ENCODE measurements around the gene IQCH. TPM values are rescaled to one million over a fixed set of nuclear protein-coding genes. Genes with fewer than 3 reads are reported as not detected.

The IQCH gene
- total RNA-seq, 2 donors from 2014 or later, result 1.6 to 6.7 TPM

DNA sequence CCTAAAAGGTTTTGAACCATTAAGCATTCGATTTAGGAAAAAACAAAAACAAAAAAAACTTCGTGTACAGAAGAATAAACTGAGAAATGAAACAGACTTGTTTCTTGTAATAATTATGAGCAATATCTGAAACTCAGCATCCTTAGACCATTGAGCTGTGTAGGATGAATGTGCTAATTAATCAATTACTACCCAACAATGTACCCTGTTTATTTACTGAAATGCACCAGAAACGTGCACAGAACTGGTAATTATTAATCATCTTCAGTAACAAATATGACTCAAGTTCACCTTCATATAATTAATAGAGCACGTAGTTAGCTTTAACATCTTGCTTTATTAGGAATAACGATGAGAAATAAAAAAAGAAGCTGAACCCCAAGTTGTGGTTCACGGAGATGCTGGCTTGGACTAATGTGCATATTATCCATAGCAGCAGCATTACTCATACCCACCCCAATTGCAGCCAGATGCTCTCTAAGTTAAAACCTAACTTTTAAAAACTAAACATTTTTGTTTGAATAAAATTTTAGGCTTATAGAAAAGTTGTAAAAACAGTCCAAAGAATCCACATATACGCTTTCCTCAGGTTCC, 256.1 kb downstream of the IQCH start:
- Histone ChIP-seq H3K36me3 (replicated peaks in 1 of 2; ENCODE audit: insufficient read depth in 1 of 2, low read depth in 2 of 2) (peaks cover 0 to 2% of the 10 kb centered on the region in 2 donors), H3K4me3 (no peak overlapping the region), H3K4me1 (no peaks in the 10 kb centered on the region), H3K9me3 (no peaks in the 10 kb centered on the region), H3K27me3 (no peaks in the 10 kb centered on the region), H3K27ac (no peak overlapping the region)
- no peak for ATAC-seq
- no peak for DNase-seq
- TF ChIP-seq POLR2A (IDR thresholded peaks at IDR 0.05), result no peak
- TF ChIP-seq, protein P1, sequence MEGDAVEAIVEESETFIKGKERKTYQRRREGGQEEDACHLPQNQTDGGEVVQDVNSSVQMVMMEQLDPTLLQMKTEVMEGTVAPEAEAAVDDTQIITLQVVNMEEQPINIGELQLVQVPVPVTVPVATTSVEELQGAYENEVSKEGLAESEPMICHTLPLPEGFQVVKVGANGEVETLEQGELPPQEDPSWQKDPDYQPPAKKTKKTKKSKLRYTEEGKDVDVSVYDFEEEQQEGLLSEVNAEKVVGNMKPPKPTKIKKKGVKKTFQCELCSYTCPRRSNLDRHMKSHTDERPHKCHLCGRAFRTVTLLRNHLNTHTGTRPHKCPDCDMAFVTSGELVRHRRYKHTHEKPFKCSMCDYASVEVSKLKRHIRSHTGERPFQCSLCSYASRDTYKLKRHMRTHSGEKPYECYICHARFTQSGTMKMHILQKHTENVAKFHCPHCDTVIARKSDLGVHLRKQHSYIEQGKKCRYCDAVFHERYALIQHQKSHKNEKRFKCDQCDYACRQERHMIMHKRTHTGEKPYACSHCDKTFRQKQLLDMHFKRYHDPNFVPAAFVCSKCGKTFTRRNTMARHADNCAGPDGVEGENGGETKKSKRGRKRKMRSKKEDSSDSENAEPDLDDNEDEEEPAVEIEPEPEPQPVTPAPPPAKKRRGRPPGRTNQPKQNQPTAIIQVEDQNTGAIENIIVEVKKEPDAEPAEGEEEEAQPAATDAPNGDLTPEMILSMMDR (IDR thresholded peaks at IDR 0.05), result no peak
- intact Hi-C loops (cut with DNase I), result no loop called here
- WGBS, 2 donors, result 76 to 78% methylated on average over 7 of the region's 7 CpGs

DNA sequence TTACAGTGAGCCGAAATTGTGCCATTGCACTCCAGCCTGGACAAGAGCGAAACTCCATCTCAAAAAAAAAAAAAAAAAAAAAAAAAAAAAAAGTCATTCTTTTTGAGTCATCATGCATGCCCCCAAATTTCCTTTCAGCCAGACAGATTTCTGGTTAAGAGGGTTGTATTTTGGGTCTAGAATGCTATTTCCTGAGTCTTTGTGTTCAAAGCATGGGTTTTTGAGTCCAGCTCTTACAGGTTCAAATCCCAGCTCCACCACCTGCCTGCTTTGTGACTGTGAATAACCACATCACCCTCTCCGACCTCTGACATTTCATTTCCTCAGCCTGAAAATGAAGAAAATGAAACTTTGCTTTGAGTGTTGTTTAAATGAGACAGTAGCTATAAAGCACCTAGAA, 257.0 kb downstream of the IQCH start:
- 90 to 97% methylated on average over 3 of the region's 3 CpGs for WGBS, 2 donors
- DNase-seq (no peak), ATAC-seq (no peak)
- intact Hi-C loops (cut with DNase I), result no loop called here
- Histone ChIP-seq H3K27me3 (no peaks in the 10 kb centered on the region), H3K27ac (no peak overlapping the region), H3K36me3 (replicated peaks in 1 of 2; ENCODE audit: insufficient read depth in 1 of 2, low read depth in 2 of 2) (peaks cover 0 to 2% of the 10 kb centered on the region in 2 donors), H3K4me1 (no peaks in the 10 kb centered on the region), H3K4me3 (no peak overlapping the region), H3K9me3 (no peaks in the 10 kb centered on the region)
- no peak for TF ChIP-seq POLR2A (IDR thresholded peaks at IDR 0.05)
- TF ChIP-seq, protein P1 (IDR thresholded peaks at IDR 0.05), result no peak

DNA sequence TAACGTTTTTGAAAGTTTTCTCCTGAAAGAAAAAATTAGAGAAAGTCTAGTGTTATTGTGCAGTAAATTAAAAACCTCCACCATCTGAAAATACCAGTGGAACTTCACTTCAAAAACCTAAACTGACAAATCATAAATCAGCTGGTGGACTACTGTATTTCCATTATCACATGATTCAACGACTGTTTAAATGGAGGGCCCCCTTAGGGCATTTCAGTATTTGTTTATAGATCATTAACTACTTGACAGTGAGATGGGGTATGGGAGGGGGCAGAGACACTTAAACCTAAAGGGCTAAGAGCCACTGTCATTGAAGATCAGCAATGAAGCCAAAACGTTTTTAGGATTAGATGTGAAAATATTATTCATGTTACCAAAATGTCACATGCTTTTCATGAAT, 257.6 kb downstream of the IQCH start:
- DNase-seq, result no peak
- TF ChIP-seq, protein P1 (IDR thresholded peaks at IDR 0.05), result no peak
- TF ChIP-seq POLR2A (IDR thresholded peaks at IDR 0.05), result no peak
- H3K27ac ChIP-seq, result no peak overlapping the region
- H3K4me3 ChIP-seq, result no peak overlapping the region
- H3K27me3 ChIP-seq, result no peaks in the 10 kb centered on the region
- H3K36me3 ChIP-seq (replicated peaks in 1 of 2; ENCODE audit: insufficient read depth in 1 of 2, low read depth in 2 of 2), result peaks cover 0 to 2% of the 10 kb centered on the region in 2 donors
- ATAC-seq, result no peak
- intact Hi-C loops (cut with DNase I), result no loop called here
- H3K4me1 ChIP-seq, result no peaks in the 10 kb centered on the region
- 25 to 30% methylated on average over 3 of the region's 3 CpGs for WGBS, 2 donors
- H3K9me3 ChIP-seq, result no peaks in the 10 kb centered on the region

DNA sequence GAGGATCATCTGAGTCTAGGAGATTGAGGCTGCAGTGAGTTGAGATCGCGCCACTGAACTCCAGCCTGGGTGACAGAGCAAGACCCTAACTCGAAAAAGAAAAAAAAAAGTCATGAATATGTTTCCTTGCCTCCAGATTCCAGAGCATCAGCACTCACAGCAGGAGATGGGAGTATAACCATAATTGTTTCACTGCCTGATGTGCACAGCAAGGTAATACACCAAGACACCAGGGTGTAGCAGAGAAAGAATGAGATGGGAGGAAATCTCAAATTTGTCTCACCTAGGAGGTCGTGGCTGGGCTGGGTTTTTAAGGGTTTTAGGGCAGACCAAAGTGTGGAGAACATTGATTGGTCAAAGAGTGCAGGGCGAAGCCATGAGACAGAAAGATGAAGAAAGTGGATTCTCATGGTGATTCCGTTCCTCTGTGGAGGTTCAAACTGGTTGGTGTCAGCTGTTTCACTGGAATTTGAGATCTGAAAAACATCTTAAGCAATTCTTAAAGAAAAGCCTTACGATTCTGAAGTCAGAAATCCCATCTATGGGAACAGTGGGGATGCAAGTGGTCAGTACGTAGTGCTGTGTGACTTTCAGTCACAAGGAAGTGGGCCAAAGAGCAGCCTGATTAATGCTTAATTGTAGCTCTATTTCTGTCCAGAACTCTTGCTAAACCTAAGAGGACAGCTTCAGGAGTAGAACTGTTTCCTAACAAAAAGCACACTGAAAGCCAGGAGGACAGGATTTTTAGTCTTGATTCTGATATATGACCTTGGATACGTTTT, 258.5 kb downstream of the IQCH start:
- H3K36me3 ChIP-seq (replicated peaks in 1 of 2; ENCODE audit: insufficient read depth in 1 of 2, low read depth in 2 of 2), result peaks cover 0 to 2% of the 10 kb centered on the region in 2 donors
- H3K27ac ChIP-seq, result no peak overlapping the region
- intact Hi-C loops (cut with DNase I), result no loop called here
- WGBS, 2 donors, result 75% methylated on average over 9 of the region's 9 CpGs
- DNase-seq (no peak), ATAC-seq (no peak)
- no peaks in the 10 kb centered on the region for H3K4me1 ChIP-seq
- no peaks in the 10 kb centered on the region for H3K27me3 ChIP-seq
- TF ChIP-seq, protein P1 (IDR thresholded peaks at IDR 0.05), result no peak
- no peak for TF ChIP-seq POLR2A (IDR thresholded peaks at IDR 0.05)
- no peak overlapping the region for H3K4me3 ChIP-seq
- H3K9me3 ChIP-seq, result no peaks in the 10 kb centered on the region

Measured in body of pancreas (tissue), 4 donors.